EH (cell line): ENCODE results near the gene HDAC2.
"Not testable (repeated sequence)": the region's sequence is repeated elsewhere in the genome, so short reads cannot be mapped to it uniquely, and the experiment has no call there.

ENCODE experiments used
- DNase-seq: peaks from one replicate; pipeline ENCODE4 v3.0.0-alpha.2; 2015; ENCODE audit warnings: low read depth

The HDAC2 gene

DNA sequence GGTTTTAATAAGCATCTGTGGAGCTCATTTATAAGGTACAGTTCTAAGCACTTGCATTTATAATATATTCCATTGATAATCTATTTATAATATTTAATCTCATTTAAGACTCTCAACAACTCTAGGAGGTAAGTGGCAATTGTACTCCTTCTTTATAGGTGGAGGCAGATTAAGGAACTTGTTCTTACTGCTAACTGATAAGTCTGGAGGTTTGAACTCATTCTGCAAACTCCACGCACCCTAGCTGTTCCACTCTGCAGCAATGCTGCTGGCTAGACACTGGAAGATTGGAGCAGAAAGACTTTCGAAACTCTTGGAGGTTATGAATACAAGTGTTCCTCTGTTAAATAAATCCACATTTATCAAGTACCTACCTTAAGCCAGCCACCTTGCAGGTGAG, 793 bp upstream of the HDAC2 start:
- no peak for DNase-seq

DNA sequence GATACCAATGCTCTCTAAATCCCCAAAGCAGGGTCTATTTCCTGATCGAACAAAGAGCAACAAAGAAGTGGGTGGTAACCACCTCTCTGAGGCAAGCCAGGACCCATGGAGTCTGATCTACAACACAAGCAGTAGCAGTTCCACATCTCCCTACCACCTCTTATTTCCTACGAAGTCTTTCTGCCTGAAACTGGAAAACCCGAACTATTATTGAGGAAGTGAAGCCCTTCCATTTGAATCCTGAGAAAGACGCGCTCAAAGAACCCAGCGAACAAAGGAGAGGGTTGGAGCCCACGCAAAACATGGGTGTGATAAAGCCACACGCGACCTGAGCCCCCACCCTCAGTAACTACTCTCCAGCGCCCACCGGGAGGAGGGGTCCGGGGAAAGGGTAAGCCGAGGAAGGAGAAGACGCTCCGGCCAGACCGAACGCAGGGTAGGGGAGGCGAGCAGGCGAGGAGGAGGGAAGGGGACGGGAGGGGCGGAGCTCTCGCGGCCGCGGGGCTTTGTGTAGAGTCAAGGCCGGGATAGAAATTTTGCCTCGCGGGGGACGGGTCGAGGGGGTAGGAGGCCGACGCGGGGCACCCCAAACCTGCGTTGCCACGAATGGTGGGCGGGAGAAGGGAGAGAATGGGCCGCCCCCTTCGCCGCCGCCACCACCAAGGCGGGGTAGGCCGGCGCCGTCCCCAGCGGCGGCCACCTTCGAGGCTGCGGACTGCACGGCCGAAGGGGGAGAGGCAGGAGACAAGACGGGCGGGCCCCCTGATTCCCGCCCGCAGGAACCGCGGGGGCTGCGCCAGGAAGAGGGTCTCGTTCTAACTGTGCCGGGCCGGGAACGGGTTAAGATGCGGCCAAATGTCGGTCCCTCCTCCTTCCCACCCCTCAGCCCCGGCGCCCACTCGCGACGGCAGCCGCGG, 802 bp downstream of the HDAC2 start:
- peak; percentile 54 for DNase-seq

DNA sequence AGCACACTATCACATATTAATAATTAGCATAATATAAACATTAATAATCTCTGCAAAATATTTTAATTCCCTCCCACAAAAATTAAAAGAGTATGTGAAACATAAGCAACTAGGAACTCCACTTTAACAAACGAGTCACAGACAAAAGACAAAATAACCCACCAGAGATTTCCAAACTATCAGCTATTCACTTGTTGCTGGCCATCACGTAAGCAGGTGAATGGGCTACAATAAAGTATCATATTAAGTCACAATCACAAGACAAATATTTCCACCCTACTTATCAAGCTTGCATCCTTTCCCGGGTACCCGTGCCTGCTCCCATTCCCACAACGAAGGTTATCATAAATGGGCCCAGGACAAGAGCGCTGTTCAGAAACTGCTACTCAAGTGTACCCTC, 2.5 kb downstream of the HDAC2 start:
- DNase-seq, result no peak

DNA sequence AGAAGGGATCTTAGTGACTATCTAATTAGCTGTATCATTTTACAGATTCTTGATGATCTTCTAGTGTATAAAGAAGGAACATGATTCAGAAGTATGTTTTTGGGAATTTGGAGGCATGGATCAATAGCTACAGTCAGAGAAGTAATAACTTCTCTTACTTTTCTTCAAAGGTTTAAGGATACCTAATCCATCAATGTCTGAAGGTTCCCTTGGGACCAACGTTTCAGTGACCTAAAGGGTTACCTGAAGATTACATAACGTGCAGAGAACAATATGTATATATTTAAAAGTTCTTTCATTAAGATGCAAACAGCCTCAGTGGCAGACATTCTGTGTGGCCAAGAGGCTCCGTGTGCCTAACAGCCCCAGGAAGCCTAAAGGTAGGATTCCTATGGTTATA, 3.2 kb downstream of the HDAC2 start:
- no peak for DNase-seq

DNA sequence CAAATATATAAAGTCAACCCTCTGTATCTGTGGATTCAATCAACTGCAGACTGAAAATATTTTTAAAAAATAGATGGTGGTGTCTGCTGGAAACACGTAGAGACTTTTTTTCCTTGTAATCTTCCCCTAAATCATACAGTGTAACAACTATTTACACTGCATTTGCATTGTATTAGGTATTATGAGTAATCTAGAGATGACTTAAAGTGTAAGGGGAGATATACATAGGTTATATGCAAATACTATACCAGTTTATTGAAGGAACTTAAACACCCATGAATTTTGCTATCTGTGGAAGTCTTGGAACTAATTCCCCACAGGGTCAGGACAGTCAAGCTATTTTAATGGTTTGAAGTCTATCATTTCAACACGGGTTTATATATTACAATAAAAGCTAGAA, 10.2 kb downstream of the HDAC2 start:
- no peak for DNase-seq

DNA sequence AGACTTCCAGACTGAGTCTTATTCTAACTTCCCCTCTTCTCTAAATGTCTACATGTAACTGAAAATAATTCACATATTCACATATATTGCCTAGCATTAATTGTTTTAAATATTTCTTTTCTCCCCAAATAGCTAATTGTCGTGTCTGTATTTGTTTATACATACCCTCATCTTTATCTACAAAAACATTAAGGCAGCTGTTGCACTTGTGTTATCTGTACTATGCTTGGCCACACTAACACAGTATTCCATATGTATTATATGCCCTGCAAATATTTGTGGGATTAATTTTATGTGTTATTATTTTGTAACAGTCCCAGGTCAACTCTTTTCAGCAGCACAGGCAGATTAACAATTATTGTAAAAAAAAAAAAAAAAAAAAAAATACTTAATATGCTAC, 11.7 kb downstream of the HDAC2 start:
- DNase-seq, result no peak

DNA sequence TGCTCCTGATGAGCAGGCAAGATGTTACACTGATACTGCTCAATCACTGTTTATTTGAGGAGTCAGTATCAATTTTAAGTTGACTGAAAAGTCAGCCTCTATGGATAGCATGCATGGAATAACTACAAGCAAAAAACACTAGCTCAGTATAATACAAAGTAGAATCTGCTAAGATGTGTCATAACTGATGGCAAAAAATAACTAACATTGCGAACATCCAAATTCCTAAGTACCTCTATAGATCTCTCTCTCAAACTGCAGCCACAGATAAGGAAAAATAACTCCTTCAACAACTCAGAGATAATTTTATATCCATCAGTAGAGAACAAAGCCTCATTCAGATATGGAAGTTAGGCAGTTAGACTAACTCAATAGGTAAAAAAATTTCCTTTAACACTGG, 16.3 kb downstream of the HDAC2 start:
- no peak for DNase-seq

DNA sequence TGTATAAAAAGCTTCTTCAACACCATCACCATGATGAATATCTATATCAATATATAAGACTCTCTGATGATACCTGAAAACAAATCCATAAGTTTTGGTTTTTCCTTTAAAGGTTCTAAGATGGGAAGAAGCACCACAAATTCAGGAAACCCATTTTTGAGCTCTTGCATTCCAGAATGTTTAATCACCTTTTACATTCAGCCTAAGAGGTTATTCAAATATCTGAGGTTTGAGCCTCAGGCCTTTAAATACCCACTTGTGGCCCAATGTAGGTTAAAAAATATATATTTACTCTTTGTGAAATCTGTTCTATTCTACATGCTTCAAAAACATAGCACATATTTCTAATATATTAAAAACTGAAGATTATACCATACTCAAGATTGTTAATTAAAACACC, 17.6 kb downstream of the HDAC2 start:
- DNase-seq, result peak; percentile 72

DNA sequence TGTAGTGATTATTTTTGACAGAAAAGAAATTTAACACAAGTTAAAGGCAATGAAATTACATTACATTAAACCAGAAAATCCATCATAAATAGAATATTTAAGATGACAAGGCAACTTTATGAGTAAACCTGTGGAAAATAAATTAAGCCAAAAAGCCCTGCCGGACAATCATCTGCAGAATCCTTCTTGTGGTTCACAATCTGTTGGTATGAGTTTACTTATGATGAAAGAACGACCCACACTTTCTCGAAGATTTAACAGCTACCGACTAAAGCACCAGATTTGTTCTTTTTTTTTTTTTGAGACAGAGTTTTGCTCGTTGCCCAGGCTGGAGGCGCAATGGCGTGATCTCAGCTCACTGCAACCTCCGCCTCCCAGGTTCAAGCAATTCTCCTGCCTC, 21.4 kb downstream of the HDAC2 start:
- no peak for DNase-seq

DNA sequence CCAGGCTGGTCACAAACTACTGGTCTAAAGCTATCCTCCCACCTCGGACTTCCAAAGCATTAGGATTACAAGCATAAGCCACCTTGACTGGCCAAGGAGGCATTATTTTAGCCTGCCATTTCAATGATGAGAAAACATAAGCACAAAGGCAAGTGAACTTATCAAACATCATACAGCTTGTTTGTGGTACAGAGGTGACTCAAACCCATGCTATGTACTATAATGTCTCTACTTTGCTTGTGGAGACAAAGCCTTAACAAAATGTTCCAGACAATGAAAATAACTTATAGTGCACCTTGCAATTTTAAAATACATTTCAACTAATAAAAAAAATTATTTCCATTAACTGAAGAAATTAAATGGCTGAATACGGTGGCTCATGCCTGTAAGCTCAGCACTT, 26.2 kb downstream of the HDAC2 start:
- peak; percentile 42 for DNase-seq

DNA sequence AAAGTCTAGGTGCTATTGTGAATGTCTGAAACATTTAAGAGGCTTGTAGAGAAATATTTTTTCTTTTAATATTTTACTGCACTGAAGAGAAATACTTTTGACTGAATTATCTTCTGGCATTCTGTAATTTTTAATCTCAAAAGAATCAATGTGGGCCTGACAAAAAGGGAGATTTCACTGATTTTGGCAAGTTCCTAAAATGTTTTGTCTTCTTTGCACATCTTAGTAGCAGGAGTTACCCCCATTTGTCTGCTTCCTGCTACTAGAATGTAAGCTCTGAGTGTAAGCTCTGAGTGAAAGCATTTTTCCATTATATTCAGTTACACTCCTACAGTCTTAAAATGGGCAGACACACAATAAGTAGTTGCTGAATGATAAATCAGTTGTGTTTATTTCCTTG, 31.1 kb downstream of the HDAC2 start:
- DNase-seq, result no peak

DNA sequence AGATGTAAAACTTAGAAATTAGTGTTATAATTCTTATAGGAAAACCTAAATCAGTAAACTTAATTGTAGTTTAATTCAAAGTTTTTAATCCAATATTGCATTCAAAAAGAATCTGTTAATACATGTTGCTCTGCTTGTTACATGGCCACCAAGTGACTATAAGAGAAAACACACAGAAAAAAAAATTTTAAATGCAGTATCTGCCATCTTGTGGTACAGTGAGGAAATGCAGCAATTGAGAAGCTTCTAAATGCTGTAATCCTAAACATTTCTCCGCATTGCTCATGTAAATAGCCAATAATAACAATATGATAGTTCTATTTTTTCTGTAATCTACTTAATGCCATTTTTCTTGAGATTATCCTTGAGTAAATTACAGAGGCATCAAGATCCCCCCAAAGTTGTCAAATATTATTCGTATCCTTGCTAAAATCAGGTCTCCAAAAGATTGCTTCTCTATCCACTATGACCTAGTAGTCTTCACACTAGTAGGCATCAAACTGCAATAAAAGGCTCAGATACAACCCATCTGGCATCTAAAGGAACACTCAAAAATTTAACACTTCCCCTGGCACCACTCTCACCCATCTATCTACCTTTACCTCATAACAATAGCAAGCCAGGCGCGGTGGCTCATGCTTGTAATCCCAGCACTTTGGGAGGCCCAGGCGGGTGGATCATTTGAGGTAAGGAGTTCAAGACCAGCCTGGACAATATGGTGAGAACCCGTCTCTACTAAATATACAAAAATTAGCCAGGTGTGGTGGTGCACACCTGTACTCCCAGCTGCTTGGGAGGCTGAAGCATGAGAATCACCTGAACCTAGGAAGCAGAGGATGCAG, 34.6 kb downstream of the HDAC2 start:
- peak; percentile 72 for DNase-seq

DNA sequence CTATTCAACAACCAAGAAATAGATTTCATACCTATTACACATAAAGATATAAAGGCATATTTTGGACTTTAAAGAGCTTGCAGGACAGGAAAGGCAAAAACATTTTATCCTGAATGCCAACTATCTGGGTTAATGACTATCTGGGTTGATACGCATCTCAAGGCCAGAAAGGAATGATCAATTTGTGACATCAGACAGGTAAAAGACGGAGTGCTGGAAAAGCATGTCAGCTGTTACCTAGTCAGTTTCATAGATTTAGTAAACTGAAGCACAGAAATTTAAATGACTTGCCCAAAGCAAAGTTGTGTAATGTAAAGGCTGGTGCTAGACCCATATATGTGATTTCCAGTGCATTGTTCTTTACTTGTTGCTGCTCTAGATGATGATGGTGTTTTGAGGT, 36.8 kb downstream of the HDAC2 start:
- no peak for DNase-seq

DNA sequence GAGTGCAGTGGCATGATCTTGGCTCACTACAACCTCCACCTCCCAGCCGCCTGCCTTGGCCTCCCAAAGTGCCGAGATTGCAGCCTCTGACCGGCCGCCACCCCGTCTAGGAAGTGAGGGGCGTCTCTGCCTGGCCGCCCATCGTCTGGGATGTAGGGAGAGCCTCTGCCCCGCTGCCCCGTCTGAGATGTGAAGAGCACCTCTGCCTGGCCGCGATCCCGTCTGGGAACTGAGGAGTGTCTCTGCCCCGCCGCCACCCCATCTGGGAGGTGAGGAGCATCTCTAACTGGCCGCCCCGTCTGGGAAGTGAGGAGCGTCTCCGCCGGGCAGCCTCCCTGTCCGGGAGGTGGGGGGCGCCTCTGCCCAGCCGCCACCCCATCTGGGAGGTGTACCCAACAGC, 39.0 kb downstream of the HDAC2 start:
- DNase-seq, result not testable (repeated sequence)

DNA sequence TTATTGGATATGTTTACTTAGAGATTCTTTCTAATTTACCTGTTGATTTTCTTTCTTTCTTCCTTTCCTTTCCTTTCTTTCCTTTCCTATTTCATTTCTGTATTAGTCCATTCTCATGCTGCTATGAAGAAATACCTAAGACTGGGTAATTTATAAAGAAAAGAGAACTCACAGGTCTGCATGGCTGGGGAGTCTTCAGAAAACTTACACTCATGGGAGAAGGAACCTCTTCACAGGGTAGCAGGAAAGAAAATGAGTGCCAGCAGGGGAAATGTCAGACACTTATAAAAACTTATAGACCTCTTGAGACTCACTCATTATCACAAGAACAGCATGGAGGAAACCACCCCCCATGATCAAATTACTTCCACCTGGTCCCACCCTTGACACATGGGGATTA, 40.8 kb downstream of the HDAC2 start:
- no peak for DNase-seq

DNA sequence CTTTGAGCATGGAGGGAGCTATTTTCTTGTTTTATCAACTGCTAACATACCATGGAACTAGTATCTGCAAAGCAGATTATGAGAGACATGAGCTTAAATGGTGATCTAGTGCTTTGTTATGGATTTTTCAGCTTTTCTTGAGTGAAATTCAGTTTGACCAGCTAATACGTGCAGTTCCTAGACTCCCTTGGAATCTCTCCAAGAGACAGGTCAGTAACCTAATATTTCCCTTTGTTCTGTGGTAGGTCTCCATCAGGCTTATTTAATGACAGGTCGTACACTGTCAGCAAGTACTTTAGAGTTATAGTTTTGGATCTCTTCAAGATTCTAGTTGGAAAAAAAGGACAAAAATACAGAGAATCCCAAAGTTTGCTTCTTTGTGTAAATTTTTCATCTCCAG, 43.9 kb downstream of the HDAC2 start:
- DNase-seq, result no peak

DNA sequence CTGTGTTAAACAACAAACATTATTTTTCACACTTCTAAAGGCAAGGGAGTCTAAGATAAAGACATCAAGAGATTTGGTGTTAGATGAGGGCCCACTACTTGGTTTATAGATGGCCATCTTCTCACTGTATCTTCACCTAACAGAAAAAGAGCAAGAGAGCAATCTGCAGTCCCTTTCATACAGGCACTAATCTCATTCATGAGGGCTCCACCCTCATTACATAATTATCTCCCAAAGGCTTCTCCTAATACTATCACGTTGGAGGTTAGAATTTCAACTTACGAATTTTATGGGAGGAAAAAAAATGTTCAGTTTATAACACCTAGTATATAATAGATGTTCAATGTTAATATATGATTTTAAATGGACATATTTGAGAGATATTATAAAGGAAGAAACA, 45.6 kb downstream of the HDAC2 start:
- DNase-seq, result no peak

DNA sequence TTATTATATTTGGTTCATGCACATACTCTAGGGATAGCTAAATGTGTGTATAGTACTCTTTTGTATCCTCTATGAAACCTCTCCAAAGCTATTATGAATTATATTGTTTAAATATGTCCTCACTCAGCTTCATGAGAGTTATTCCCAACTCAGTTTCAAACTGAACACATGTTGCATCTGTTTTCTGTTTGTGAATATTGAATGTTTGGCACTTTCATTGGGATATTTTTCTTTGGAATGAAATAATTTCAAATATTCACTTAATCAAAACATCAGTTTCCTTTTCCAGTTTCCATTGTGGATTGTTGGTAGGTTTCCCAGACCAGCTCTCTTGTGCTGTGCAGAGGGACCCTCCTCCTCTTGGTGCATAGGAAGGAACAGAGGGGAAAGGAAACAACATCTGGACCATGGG, 46.6 kb downstream of the HDAC2 start:
- peak; percentile 50 for DNase-seq

DNA sequence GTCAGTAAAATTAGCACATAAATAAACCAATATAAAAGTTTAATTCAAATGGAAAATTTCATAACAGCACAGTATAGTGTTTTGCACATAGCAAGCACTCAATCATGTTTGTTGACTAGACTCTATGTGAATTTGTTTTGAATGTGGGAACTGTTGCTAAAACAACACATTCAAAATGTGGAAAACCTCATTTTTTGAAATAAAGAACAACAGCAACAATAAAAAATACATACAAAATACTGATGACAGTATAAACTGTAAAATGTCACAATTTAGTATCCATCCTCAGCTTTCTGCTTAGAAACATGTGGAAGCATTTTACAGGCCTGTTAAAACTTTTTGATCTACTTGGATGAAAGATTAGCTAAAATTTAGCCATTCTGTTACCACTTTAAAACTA, 47.4 kb downstream of the HDAC2 start:
- no peak for DNase-seq

DNA sequence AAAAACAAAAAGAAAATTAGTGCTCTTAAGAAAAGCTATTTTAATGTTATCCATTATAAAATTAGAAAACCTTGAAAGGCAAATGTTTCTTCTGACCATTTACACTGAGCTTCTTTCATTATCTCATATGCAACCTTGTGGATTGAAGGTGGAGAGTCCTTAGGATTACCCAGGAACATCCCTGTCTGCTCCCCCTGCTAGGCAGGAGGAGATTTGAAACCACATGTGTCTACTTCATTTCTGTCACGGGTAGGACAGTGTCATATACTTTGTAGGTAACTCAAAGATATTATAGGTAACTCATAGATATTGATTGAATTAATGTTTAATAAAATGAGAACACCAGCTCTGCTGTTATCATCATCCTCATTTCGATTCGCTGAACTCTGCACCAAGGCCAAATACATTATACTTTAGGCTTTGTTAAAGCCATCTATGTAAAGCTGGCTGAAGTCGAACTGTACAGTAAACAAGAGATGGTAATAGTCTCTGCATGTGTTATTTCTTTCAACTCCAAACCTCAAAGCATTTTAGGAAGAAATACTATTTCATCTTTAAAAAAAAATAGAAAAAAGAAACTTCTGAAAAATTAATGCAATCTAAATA, 49.5 kb downstream of the HDAC2 start:
- DNase-seq, result no peak

DNA sequence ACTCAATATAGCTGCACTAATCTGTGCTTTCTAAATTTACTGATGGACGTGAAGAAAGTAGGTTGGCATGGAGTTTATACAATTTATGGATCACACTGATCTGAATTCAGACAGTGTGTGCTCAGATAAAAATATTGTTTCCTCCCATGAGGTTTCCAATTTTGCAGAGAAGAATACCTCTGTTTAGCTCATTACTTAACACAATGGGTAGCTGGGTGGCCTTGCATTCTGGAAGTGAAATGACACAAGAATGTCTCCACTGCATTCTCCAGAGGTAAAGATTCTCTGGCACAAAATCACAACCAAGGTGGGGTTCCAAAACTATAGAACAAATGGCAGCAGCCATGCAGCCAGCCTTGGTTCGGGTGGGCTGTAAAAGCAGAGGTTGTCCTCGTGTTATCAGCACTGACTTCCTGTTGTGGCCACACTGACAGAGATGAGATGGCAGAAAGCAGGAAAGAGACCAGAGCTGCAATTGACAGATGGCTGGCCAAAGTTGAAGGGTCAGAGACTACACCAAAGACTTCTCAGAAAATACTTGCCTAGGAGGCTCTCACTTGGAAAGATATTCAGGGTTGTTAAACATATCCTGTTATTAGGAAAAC, 50.2 kb downstream of the HDAC2 start:
- DNase-seq, result no peak

DNA sequence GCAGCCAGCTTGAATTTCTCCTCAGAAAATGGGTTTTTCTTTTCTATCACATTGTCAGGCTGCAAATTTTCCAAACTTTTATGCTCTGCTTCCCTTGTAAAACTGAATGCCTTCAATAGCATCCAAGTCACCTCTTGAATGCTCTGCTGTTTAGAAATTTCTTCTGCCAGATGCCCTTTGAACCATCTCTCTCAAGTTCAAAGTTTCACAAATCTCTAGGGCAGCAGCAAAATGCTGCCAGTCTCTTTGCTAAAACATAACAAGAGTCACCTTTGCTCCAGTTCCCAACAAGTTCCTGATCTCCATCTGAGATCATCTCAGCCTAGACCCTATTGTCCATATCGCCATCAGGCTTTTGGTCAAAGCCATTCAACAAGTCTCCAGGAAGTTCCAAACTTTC, 60.7 kb downstream of the HDAC2 start:
- not testable (repeated sequence) for DNase-seq
